GM23248 (cell line): ENCODE results near the gene RTTN. TPM values are rescaled to one million over a fixed set of nuclear protein-coding genes. Genes with fewer than 3 reads are reported as not detected.
"Not testable (repeated sequence)": the region's sequence is repeated elsewhere in the genome, so short reads cannot be mapped to it uniquely, and the experiment has no call there.

Source experiments
- DNase-seq: peaks from one replicate; pipeline ENCODE4 v3.0.0-alpha.2; 2015
- H2AFZ ChIP-seq: fragments of 200-600 bp; sonication (generic); 2 replicates; pipeline ENCODE4 v1.6.1; 2016; ENCODE audit warnings: antibody characterized with exemption
- H3F3A ChIP-seq: fragments of 200-600 bp; sonication (generic); 2 replicates; pipeline ENCODE4 v1.6.1; 2016; ENCODE audit warnings: mild to moderate bottlenecking, antibody characterized with exemption, mixed run types; ENCODE audit not compliant: insufficient read depth
- H3K27ac ChIP-seq: fragments of 200-600 bp; sonication (generic); 2 replicates; pipeline ENCODE4 v1.5.1; 2016; ENCODE audit warnings: mild to moderate bottlenecking
- H3K27me3 ChIP-seq: fragments of 200-600 bp; sonication (generic); replicated peaks from 2 replicates; pipeline ENCODE4 v1.6.1; 2016; ENCODE audit warnings: mild to moderate bottlenecking; ENCODE audit not compliant: insufficient read depth
- H3K36me3 ChIP-seq: fragments of 200-600 bp; sonication (generic); 2 replicates; pipeline ENCODE4 v1.6.1; 2016; ENCODE audit warnings: low read depth, mild to moderate bottlenecking
- H3K4me1 ChIP-seq: fragments of 200-600 bp; sonication (generic); 2 replicates; pipeline ENCODE4 v1.6.1; 2016; ENCODE audit warnings: mild to moderate bottlenecking; ENCODE audit not compliant: insufficient read depth
- H3K4me2 ChIP-seq: fragments of 200-600 bp; sonication (generic); one replicate; pipeline ENCODE4 v1.6.1; 2016; ENCODE audit warnings: mild to moderate bottlenecking; ENCODE audit not compliant: unreplicated experiment
- H3K4me3 ChIP-seq: fragments of 200-600 bp; sonication (generic); 2 replicates; pipeline ENCODE4 v1.5.1; 2016; ENCODE audit warnings: mild to moderate bottlenecking
- H3K79me2 ChIP-seq: fragments of 200-600 bp; sonication (generic); 2 replicates; pipeline ENCODE4 v1.6.1; 2016; ENCODE audit warnings: mild to moderate bottlenecking; ENCODE audit not compliant: insufficient read depth
- H3K9ac ChIP-seq: fragments of 200-600 bp; sonication (generic); 2 replicates; pipeline ENCODE4 v1.6.1; 2016; ENCODE audit warnings: mild to moderate bottlenecking
- H3K9me2 ChIP-seq: fragments of 200-600 bp; sonication (generic); 2 replicates; pipeline ENCODE4 v1.6.1; 2016; ENCODE audit warnings: mixed run types, mild to moderate bottlenecking, moderate library complexity; ENCODE audit not compliant: insufficient read depth
- H3K9me3 ChIP-seq: fragments of 200-600 bp; sonication (generic); one replicate; pipeline ENCODE4 v1.6.1; 2017; ENCODE audit warnings: low read depth
- H4K20me1 ChIP-seq: fragments of 200-600 bp; sonication (generic); 2 replicates; pipeline ENCODE4 v1.6.0; 2016; ENCODE audit not compliant: insufficient read depth
- EZH2 ChIP-seq: fragments of 200-600 bp; sonication (generic); IDR thresholded peaks from 2 replicates; pipeline ENCODE4 v1.6.1; 2018; ENCODE audit warnings: antibody characterized with exemption, mild to moderate bottlenecking; ENCODE audit not compliant: insufficient read depth, poor library complexity, severe bottlenecking
- EZH2phosphoT487 ChIP-seq: fragments of 200-600 bp; sonication (generic); IDR thresholded peaks from 2 replicates; pipeline ENCODE4 v1.6.1; 2018; ENCODE audit warnings: antibody characterized with exemption, moderate library complexity, mild to moderate bottlenecking, low read depth; ENCODE audit not compliant: insufficient read depth
- WGBS, 2 experiments: methylation state at CpG; one replicate each; pipeline ENCODE4 v1.1.6; 2015 to 2017; ENCODE audit warnings: low lambda C conversion rate in 2 of 2, low coverage in 1 of 2; ENCODE audit errors: missing lambda C conversion rate in 2 of 2; 5-methylcytosine and 5-hydroxymethylcytosine counted together
- in situ Hi-C: fragments of 300-500 bp; cut with MboI; formaldehyde crosslinking; loops from 2 replicates; pipeline ENCODE4 v1.15.0; 2020
- polyA plus RNA-seq: library from polyadenylated mRNA; unstranded; fragments of >200 nt; fragmentation: Nextera tagmentation; extraction: Ambion mirVana; gene quantifications from 2 replicates; pipeline ENCODE4 v1.2.1, GENCODE V29; 2016
- total RNA-seq: library from RNA; depleted of rRNA; stranded (reverse); fragments of >200 nt; shearing (Covaris generic); gene quantifications from 2 replicates; pipeline ENCODE4 v1.2.3, GENCODE V29; 2014

RTTN gene
- total and polyA plus RNA-seq, 2 experiments from 2014 or later = 12.4 to 19.3 TPM

GRCh38 chr18:69981948-69982347, 223.5 kb downstream of the RTTN start:
- WGBS, 2 experiments = 96 to 98% methylated on average over 2 of the region's 2 CpGs
- H3F3A ChIP-seq = no peaks in the 10 kb centered on the region

GRCh38 chr18:69980982-69981804, 224.3 kb downstream of the RTTN start:
- in situ Hi-C loops = no loop called here
- no peak for TF ChIP-seq EZH2phosphoT487
- no peak for TF ChIP-seq EZH2

More at GRCh38 chr18:69981948-69982347, 223.5 kb downstream of the RTTN start:
- Histone ChIP-seq H3K4me3 (no peak overlapping the region), H3K9ac (no peak overlapping the region), H3K4me2 (no peak overlapping the region), H4K20me1 (no peaks in the 10 kb centered on the region), H3K4me1 (no peaks in the 10 kb centered on the region), H3K9me2 (no peaks in the 10 kb centered on the region), H3K27me3 (no peaks in the 10 kb centered on the region), H3K79me2 (no peaks in the 10 kb centered on the region), H2AFZ (no peak overlapping the region), H3K9me3 (no peaks in the 10 kb centered on the region), H3K27ac (no peak overlapping the region), H3K36me3 (0 out of 2 replicates have a peak, but pooled peaks cover 22% of the 10 kb centered on the region)
- no peak for DNase-seq
- in situ Hi-C loops = no loop called here
- TF ChIP-seq EZH2 (no peak), EZH2phosphoT487 (no peak)

GRCh38 chr18:69980509-69980908, 225.0 kb downstream of the RTTN start:
- Histone ChIP-seq H3F3A (no peaks in the 10 kb centered on the region), H3K36me3 (0 out of 2 replicates have a peak, but pooled peaks cover 22% of the 10 kb centered on the region), H4K20me1 (no peaks in the 10 kb centered on the region), H3K4me3 (no peak overlapping the region), H3K27me3 (no peaks in the 10 kb centered on the region), H3K9me3 (no peaks in the 10 kb centered on the region), H3K9me2 (no peaks in the 10 kb centered on the region), H3K4me2 (no peak overlapping the region), H3K9ac (no peak overlapping the region), H2AFZ (no peak overlapping the region), H3K4me1 (no peaks in the 10 kb centered on the region), H3K27ac (no peak overlapping the region), H3K79me2 (no peaks in the 10 kb centered on the region)
- 83 to 87% methylated on average over 4 of the region's 4 CpGs for WGBS, 2 experiments
- in situ Hi-C loops = no loop called here
- no peak for DNase-seq
- no peak for TF ChIP-seq EZH2phosphoT487
- TF ChIP-seq EZH2 = no peak

More at GRCh38 chr18:69980982-69981804, 224.3 kb downstream of the RTTN start:
- no peaks in the 10 kb centered on the region for H3K9me3 ChIP-seq
- no peak overlapping the region for H3K9ac ChIP-seq
- no peak overlapping the region for H3K27ac ChIP-seq
- H3K4me3 ChIP-seq = no peak overlapping the region
- no peaks in the 10 kb centered on the region for H3K79me2 ChIP-seq
- H4K20me1 ChIP-seq = no peaks in the 10 kb centered on the region
- no peaks in the 10 kb centered on the region for H3F3A ChIP-seq
- no peak overlapping the region for H3K4me2 ChIP-seq
- H3K4me1 ChIP-seq = no peaks in the 10 kb centered on the region
- 71 to 85% methylated on average over 3 of the region's 3 CpGs for WGBS, 2 experiments
- DNase-seq = no peak
- H3K27me3 ChIP-seq = no peaks in the 10 kb centered on the region
- no peaks in the 10 kb centered on the region for H3K9me2 ChIP-seq
- H3K36me3 ChIP-seq = 0 out of 2 replicates have a peak, but pooled peaks cover 22% of the 10 kb centered on the region
- no peak overlapping the region for H2AFZ ChIP-seq

- 85 to 86% methylated on average over 13 of the region's 13 CpGs for WGBS, 2 experiments
- no peaks in the 10 kb centered on the region for H3K27me3 ChIP-seq
- H3K4me3 ChIP-seq = no peak overlapping the region
- no peaks in the 10 kb centered on the region for H3F3A ChIP-seq
- H3K36me3 ChIP-seq = 0 out of 2 replicates have a peak, but pooled peaks cover 22% of the 10 kb centered on the region
- H4K20me1 ChIP-seq = no peaks in the 10 kb centered on the region
- H3K9me2 ChIP-seq = no peaks in the 10 kb centered on the region
- in situ Hi-C loops = no loop called here
- H3K27ac ChIP-seq = no peak overlapping the region
- H3K79me2 ChIP-seq = no peaks in the 10 kb centered on the region
- H3K9ac ChIP-seq = no peak overlapping the region
- DNase-seq = no peak
- H3K4me1 ChIP-seq = no peaks in the 10 kb centered on the region
- H2AFZ ChIP-seq = no peak overlapping the region
- TF ChIP-seq EZH2phosphoT487 = no peak
- no peak for TF ChIP-seq EZH2
- no peaks in the 10 kb centered on the region for H3K9me3 ChIP-seq
- no peak overlapping the region for H3K4me2 ChIP-seq
These were observed 226.5 kb downstream of the RTTN start for GRCh38 chr18:69978732-69979715.

GRCh38 chr18:69975294-69975693, 230.2 kb downstream of the RTTN start:
- H3K9ac ChIP-seq, in situ Hi-C loops, H2AFZ ChIP-seq, DNase-seq, H3K9me3 ChIP-seq, H3K27ac ChIP-seq, H3K27me3 ChIP-seq, H4K20me1 ChIP-seq, H3K4me3 ChIP-seq, H3K9me2 ChIP-seq, H3K4me1 ChIP-seq, H3K4me2 ChIP-seq, H3K79me2 ChIP-seq, H3F3A ChIP-seq: not testable (repeated sequence)
- whole genome bisulfite sequencing, 2 experiments = 89 to 97% methylated on average over 4 of the region's 4 CpGs
- H3K36me3 ChIP-seq = 0 out of 2 replicates have a peak, but pooled peaks cover 21% of the 10 kb centered on the region
